WTC11 (cell line): ENCODE data around the gene ENTREP1.

Experiments used
- ATF1 ChIP-seq: sonication (generic); formaldehyde crosslinking; IDR thresholded peaks from 2 replicates; pipeline ENCODE4 v1.8.1; 2023; ENCODE audit warnings: mild to moderate bottlenecking, moderate library complexity, missing genetic modification reagents
- CREB1 ChIP-seq: sonication (generic); formaldehyde crosslinking; IDR thresholded peaks from 2 replicates; pipeline ENCODE4 v1.8.0; 2023; ENCODE audit warnings: mild to moderate bottlenecking, missing genetic modification reagents
- JUN ChIP-seq: sonication (generic); formaldehyde crosslinking; IDR thresholded peaks from 2 replicates; pipeline ENCODE4 v1.8.0; 2023; ENCODE audit warnings: mild to moderate bottlenecking, missing genetic modification reagents
- NFE2L1 ChIP-seq: sonication (generic); formaldehyde crosslinking; IDR thresholded peaks from 2 replicates; pipeline ENCODE4 v1.8.1; 2023; ENCODE audit warnings: missing genetic modification reagents
- NR2C2 ChIP-seq: sonication (generic); formaldehyde crosslinking; IDR thresholded peaks from 2 replicates; pipeline ENCODE4 v1.8.0; 2022; ENCODE audit warnings: mild to moderate bottlenecking, missing genetic modification reagents
- NR3C1 ChIP-seq: sonication (generic); formaldehyde crosslinking; conservative IDR thresholded peaks from 2 replicates; pipeline ENCODE4 v1.8.1; 2023; ENCODE audit warnings: low read depth, mild to moderate bottlenecking, missing genetic modification reagents
- ZNF138 ChIP-seq: sonication (generic); formaldehyde crosslinking; conservative IDR thresholded peaks from 2 replicates; pipeline ENCODE4 v1.8.1; 2022; ENCODE audit warnings: mild to moderate bottlenecking, moderate library complexity, missing genetic modification reagents
- ZNF263 ChIP-seq: sonication (generic); formaldehyde crosslinking; IDR thresholded peaks from 2 replicates; pipeline ENCODE4 v1.8.1; 2022; ENCODE audit warnings: low read depth, mild to moderate bottlenecking, moderate library complexity, missing genetic modification reagents
- ZNF423 ChIP-seq: fragments of 250-450 bp; sonication (Bioruptor Pico); IDR thresholded peaks from 2 replicates; pipeline ENCODE4 v2.1.2; 2022; ENCODE audit warnings: mild to moderate bottlenecking, moderate library complexity
- TF ChIP-seq, protein P1 (sequence below): fragments of 200-600 bp; IDR thresholded peaks from 2 replicates; pipeline ENCODE4 v1.8.0; 2022; ENCODE audit warnings: antibody characterized with exemption
- TF ChIP-seq, protein P2 (sequence below): sonication (generic); formaldehyde crosslinking; IDR thresholded peaks from 2 replicates; pipeline ENCODE4 v1.8.0; 2022; ENCODE audit warnings: mild to moderate bottlenecking, missing genetic modification reagents
- TF ChIP-seq, protein P3 (sequence below): sonication (generic); formaldehyde crosslinking; conservative IDR thresholded peaks from 2 replicates; pipeline ENCODE4 v1.8.1; 2022; ENCODE audit warnings: mild to moderate bottlenecking, missing genetic modification reagents
- TF ChIP-seq, protein P4 (sequence below): sonication (generic); formaldehyde crosslinking; IDR thresholded peaks from 2 replicates; pipeline ENCODE4 v1.8.1; 2023; ENCODE audit warnings: mild to moderate bottlenecking, missing genetic modification reagents
- TF ChIP-seq, protein P5 (sequence below): sonication (generic); formaldehyde crosslinking; IDR thresholded peaks from 2 replicates; pipeline ENCODE4 v1.8.1; 2023; ENCODE audit warnings: mild to moderate bottlenecking, missing genetic modification reagents

DNA sequence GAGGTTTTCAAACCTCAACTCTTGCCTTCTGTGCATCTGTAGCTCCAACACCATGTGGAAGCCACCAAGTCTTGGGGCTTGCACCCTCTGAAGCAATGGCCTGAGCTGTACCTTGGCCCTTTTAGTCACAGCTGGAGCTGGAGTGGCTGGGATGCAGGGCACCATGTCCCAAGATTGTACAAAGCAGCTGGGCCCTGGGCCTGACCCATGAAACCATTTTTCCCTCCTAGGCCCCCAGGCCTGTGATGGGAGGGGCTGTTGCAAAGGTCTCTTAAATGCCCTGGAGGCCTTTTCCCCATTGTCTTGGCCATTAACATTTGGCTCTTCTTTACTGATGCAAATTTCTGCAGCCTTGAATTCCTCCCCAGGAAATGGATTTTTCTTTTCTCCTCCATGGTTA, 11.8 kb upstream of the ENTREP1 start:
- TF ChIP-seq, protein P1, sequence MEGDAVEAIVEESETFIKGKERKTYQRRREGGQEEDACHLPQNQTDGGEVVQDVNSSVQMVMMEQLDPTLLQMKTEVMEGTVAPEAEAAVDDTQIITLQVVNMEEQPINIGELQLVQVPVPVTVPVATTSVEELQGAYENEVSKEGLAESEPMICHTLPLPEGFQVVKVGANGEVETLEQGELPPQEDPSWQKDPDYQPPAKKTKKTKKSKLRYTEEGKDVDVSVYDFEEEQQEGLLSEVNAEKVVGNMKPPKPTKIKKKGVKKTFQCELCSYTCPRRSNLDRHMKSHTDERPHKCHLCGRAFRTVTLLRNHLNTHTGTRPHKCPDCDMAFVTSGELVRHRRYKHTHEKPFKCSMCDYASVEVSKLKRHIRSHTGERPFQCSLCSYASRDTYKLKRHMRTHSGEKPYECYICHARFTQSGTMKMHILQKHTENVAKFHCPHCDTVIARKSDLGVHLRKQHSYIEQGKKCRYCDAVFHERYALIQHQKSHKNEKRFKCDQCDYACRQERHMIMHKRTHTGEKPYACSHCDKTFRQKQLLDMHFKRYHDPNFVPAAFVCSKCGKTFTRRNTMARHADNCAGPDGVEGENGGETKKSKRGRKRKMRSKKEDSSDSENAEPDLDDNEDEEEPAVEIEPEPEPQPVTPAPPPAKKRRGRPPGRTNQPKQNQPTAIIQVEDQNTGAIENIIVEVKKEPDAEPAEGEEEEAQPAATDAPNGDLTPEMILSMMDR, result no peak
- TF ChIP-seq, protein P2, sequence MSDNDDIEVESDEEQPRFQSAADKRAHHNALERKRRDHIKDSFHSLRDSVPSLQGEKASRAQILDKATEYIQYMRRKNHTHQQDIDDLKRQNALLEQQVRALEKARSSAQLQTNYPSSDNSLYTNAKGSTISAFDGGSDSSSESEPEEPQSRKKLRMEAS (CRISPR knock-in tag), result no peak
- TF ChIP-seq CREB1, result no peak
- TF ChIP-seq, protein P3, sequence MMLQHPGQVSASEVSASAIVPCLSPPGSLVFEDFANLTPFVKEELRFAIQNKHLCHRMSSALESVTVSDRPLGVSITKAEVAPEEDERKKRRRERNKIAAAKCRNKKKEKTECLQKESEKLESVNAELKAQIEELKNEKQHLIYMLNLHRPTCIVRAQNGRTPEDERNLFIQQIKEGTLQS (CRISPR knock-in tag), result no peak
- TF ChIP-seq, protein P4, sequence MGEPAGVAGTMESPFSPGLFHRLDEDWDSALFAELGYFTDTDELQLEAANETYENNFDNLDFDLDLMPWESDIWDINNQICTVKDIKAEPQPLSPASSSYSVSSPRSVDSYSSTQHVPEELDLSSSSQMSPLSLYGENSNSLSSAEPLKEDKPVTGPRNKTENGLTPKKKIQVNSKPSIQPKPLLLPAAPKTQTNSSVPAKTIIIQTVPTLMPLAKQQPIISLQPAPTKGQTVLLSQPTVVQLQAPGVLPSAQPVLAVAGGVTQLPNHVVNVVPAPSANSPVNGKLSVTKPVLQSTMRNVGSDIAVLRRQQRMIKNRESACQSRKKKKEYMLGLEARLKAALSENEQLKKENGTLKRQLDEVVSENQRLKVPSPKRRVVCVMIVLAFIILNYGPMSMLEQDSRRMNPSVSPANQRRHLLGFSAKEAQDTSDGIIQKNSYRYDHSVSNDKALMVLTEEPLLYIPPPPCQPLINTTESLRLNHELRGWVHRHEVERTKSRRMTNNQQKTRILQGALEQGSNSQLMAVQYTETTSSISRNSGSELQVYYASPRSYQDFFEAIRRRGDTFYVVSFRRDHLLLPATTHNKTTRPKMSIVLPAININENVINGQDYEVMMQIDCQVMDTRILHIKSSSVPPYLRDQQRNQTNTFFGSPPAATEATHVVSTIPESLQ, result no peak
- no peak for TF ChIP-seq ATF1
- TF ChIP-seq NR2C2 (CRISPR knock-in tag), result no peak
- no peak for TF ChIP-seq ZNF138 (CRISPR knock-in tag)
- no peak for TF ChIP-seq JUN (CRISPR knock-in tag)
- TF ChIP-seq ZNF423 (CRISPR knock-in tag), result no peak
- TF ChIP-seq NR3C1 (CRISPR knock-in tag), result no peak
- TF ChIP-seq, protein P5, sequence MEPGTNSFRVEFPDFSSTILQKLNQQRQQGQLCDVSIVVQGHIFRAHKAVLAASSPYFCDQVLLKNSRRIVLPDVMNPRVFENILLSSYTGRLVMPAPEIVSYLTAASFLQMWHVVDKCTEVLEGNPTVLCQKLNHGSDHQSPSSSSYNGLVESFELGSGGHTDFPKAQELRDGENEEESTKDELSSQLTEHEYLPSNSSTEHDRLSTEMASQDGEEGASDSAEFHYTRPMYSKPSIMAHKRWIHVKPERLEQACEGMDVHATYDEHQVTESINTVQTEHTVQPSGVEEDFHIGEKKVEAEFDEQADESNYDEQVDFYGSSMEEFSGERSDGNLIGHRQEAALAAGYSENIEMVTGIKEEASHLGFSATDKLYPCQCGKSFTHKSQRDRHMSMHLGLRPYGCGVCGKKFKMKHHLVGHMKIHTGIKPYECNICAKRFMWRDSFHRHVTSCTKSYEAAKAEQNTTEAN (CRISPR knock-in tag), result no peak
- no peak for TF ChIP-seq NFE2L1 (CRISPR knock-in tag)
- TF ChIP-seq ZNF263 (CRISPR knock-in tag), result no peak
